Peyer's patch (tissue), 4 donors: ENCODE results near the gene TNFSF15. TPM values are rescaled to one million over a fixed set of nuclear protein-coding genes. Genes with fewer than 3 reads are reported as not detected.

Source experiments
- DNase-seq, 3 donors: peaks; one replicate each; pipeline ENCODE4 v3.0.0-alpha.2; 2017 to 2019
- H3K27ac ChIP-seq, 4 donors: fragments of 200-600 bp; sonication (generic); one replicate each; pipeline ENCODE4 v1.5.1; 2016 to 2019
- H3K27me3 ChIP-seq, 2 donors: fragments of 200-600 bp; sonication (generic); one replicate each; pipeline ENCODE4 v1.5.1; 2019
- H3K36me3 ChIP-seq, 3 donors: fragments of 200-600 bp; sonication (generic); one replicate each; pipeline ENCODE4 v1.5.1; 2016 to 2019
- H3K4me1 ChIP-seq, 4 donors: fragments of 200-600 bp; sonication (generic); one replicate each; pipeline ENCODE4 v1.5.1; 2016 to 2019
- H3K4me3 ChIP-seq, 4 donors: fragments of 200-600 bp; sonication (generic); 1 replicate in 3 of 4; 2 replicates in 1 of 4; pipeline ENCODE4 v1.5.1; 2016 to 2019; ENCODE audit warnings: mild to moderate bottlenecking in 1 of 4
- H3K9me3 ChIP-seq, 4 donors: fragments of 200-600 bp; sonication (generic); one replicate each; pipeline ENCODE4 v1.5.1; 2016 to 2019; ENCODE audit warnings: mild to moderate bottlenecking in 1 of 4
- POLR2A ChIP-seq, 2 donors: fragments of 450-650 bp; IDR thresholded peaks; one replicate each; pipeline ENCODE4 v1.5.1; 2017; ENCODE audit warnings: antibody characterized with exemption in 2 of 2, mild to moderate bottlenecking in 2 of 2, moderate library complexity in 2 of 2
- total RNA-seq, 4 donors: library from RNA; depleted of rRNA; stranded (reverse); fragments of >200 nt; gene quantifications; one replicate each; pipeline ENCODE4 v1.1.0, GENCODE V29; 2016
- TF ChIP-seq, protein P1 (sequence below), 6 experiments: fragments of 450-650 bp in 4 of 6; fragments of 200-600 bp in 2 of 6; sonication (generic) in 1 of 6; IDR thresholded peaks; one replicate each; pipeline ENCODE4 v1.5.1; 2017 to 2019; ENCODE audit warnings: antibody characterized with exemption in 6 of 6, mild to moderate bottlenecking in 3 of 6, moderate library complexity in 1 of 6

The TNFSF15 gene
- total RNA-seq, 4 donors from 2014 or later: 0.83 to 2.3 (median 1.6) TPM

DNA sequence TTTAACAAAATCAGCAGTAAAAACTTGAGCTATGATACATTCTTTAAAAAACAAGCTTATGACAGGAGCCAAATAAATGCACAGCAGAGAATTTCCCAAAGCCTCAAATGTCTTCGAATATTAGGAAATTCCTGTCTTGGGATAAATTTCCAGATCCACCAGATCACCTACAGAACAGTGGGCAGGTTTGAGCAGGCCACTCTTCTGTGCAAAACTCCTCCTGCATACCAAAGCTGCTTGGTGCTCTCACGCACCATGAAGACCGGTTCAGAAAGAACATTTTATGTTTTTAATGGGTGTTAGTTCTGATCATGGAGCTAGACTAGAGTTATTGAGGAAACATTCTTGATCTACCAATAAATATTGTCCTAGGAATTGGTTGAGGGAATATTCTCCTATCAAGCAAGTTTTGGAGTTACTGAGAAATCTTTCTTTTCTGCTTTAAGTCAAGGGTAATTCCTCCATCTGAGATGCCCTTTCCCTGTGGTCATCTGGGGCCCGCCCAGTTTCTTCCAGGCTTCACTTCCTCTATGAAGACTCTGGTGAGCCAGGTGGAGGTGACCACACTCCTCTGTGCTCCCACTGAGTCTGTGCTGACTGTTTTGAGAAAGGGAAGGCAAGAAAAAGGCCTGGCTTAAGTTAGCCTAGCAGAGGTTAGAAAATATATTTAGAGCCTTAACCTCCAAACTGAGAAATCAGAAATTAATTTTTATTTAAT, 17.9 kb downstream of the TNFSF15 start:
- no peaks in the 10 kb centered on the region for H3K27me3 ChIP-seq
- no peak for TF ChIP-seq POLR2A (IDR thresholded peaks at IDR 0.05)
- TF ChIP-seq, protein P1, sequence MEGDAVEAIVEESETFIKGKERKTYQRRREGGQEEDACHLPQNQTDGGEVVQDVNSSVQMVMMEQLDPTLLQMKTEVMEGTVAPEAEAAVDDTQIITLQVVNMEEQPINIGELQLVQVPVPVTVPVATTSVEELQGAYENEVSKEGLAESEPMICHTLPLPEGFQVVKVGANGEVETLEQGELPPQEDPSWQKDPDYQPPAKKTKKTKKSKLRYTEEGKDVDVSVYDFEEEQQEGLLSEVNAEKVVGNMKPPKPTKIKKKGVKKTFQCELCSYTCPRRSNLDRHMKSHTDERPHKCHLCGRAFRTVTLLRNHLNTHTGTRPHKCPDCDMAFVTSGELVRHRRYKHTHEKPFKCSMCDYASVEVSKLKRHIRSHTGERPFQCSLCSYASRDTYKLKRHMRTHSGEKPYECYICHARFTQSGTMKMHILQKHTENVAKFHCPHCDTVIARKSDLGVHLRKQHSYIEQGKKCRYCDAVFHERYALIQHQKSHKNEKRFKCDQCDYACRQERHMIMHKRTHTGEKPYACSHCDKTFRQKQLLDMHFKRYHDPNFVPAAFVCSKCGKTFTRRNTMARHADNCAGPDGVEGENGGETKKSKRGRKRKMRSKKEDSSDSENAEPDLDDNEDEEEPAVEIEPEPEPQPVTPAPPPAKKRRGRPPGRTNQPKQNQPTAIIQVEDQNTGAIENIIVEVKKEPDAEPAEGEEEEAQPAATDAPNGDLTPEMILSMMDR (IDR thresholded peaks at IDR 0.05): no peak
- DNase-seq: no peak
- no peak overlapping the region for H3K4me3 ChIP-seq
- no peaks in the 10 kb centered on the region for H3K36me3 ChIP-seq
- no peak overlapping the region for H3K27ac ChIP-seq
- no peaks in the 10 kb centered on the region for H3K4me1 ChIP-seq
- H3K9me3 ChIP-seq: no peaks in the 10 kb centered on the region

DNA sequence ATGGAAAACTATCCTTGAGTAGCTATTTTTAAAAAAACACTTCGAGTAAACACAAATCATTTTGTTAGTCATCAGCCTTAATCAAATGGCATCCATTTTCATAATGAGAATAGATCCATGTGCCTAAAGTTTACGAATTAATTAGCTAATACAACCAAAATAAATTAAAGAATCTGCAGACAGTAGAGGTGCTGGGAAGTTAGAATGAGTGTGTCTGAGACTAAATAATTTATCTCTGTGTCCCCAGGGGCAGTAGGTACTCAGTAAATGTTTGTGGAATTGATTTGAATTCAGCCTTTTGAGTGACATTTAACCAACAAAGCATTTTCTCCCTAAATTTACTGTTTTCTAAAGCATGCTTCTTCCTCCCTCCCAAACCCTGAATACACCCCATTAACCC, 18.6 kb downstream of the TNFSF15 start:
- no peaks in the 10 kb centered on the region for H3K9me3 ChIP-seq
- no peak for DNase-seq
- no peak overlapping the region for H3K27ac ChIP-seq
- no peaks in the 10 kb centered on the region for H3K36me3 ChIP-seq
- no peak for TF ChIP-seq POLR2A (IDR thresholded peaks at IDR 0.05)
- TF ChIP-seq, protein P1 (IDR thresholded peaks at IDR 0.05): no peak
- H3K4me1 ChIP-seq: no peaks in the 10 kb centered on the region
- H3K27me3 ChIP-seq: no peaks in the 10 kb centered on the region
- no peak overlapping the region for H3K4me3 ChIP-seq

DNA sequence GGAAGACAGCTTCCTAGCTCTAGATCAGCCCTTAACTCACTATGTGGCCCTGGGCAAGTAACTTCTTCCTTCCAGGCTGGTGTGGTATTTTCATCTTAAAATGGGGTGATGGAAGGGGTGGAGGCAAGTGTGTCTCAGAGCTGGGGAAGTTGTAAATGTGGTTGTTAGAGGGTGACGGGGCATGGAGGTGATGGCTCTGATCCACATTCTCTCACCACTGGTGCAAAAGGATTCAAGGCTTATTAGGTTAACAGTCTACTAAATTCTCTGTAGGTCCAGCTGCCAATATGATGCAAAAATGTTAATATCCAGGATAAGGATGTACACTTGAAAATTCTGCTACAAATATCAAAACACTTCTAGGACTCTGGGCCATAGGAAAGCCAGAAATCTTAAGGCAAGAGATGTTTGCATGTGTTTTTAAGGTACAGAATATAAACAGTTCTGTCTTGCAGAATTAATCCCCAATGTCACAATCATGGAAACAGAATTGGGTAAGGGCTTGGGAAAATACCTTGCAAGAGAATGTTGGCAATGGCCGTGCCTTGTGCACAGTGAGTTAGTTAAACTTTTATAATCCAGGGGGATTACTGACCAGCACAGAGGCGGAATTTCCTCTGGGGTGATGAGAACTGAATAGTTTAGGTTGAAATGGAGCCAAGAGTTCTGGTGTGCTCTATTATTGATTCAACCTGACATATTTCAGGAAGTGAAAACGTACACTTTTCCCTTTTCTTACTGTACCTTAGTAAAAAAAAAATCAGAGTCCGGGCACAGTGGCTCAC, 19.8 kb downstream of the TNFSF15 start:
- H3K36me3 ChIP-seq: no peaks in the 10 kb centered on the region
- DNase-seq: no peak
- H3K4me3 ChIP-seq: no peak overlapping the region
- no peaks in the 10 kb centered on the region for H3K9me3 ChIP-seq
- H3K27me3 ChIP-seq: no peaks in the 10 kb centered on the region
- H3K4me1 ChIP-seq: no peaks in the 10 kb centered on the region
- TF ChIP-seq, protein P1 (IDR thresholded peaks at IDR 0.05): no peak
- TF ChIP-seq POLR2A (IDR thresholded peaks at IDR 0.05): no peak
- H3K27ac ChIP-seq: no peak overlapping the region

DNA sequence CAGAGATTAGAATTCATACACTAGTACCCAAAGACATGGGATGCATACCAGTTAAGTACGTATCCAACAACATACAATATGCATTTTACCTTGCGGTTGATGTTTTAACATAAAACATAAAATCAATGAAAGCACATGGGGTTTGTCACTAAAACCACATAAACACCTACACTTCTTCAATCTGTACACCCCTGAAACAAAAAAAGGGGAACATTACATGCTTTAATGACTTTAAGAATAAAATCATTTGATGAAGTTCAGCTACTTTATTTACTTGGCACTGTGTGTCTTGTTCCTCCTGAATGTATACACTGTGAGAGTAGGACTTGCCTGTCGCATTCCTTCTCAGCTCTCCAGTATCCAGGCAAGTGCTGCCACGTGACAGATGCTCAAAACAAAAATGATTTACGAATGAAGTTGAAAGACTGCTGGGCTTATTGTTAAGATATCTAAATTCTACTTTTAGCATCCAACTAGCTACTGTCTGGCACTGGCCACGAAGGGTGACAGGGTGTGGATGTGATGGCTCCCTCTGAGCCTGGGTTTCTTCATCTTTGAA, 21.0 kb downstream of the TNFSF15 start:
- Histone ChIP-seq H3K4me1 (no peaks in the 10 kb centered on the region), H3K36me3 (no peaks in the 10 kb centered on the region), H3K27ac (no peak overlapping the region), H3K9me3 (no peaks in the 10 kb centered on the region), H3K4me3 (no peak overlapping the region), H3K27me3 (no peaks in the 10 kb centered on the region)
- DNase-seq: no peak
- TF ChIP-seq, protein P1 (IDR thresholded peaks at IDR 0.05): no peak
- no peak for TF ChIP-seq POLR2A (IDR thresholded peaks at IDR 0.05)

DNA sequence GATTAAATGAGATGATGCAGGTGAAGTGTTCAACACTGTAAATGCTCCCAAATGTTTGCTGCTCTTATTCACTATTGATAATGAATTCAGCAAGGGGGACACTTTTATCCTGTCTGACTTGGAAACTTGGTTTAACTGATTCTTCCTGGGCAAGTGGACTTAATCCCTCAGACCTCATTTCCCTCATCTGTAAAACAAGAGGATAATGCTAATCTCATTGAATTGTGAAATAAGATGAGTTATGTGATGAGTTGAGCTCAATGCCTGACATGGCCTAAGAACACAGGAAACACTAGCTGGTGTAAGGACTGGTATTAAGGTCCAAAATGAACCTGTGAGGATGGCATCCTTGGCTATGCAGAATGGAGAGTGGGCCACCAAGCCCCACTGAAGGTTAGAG, 23.3 kb downstream of the TNFSF15 start:
- peaks cover 0 to 9% (median under 1%) of the 10 kb centered on the region in 4 donors for H3K4me1 ChIP-seq
- TF ChIP-seq, protein P1 (IDR thresholded peaks at IDR 0.05): no peak
- no peak for TF ChIP-seq POLR2A (IDR thresholded peaks at IDR 0.05)
- DNase-seq: no peak
- no peak overlapping the region for H3K4me3 ChIP-seq
- H3K27me3 ChIP-seq: no peaks in the 10 kb centered on the region
- H3K9me3 ChIP-seq: no peaks in the 10 kb centered on the region
- no peaks in the 10 kb centered on the region for H3K36me3 ChIP-seq
- H3K27ac ChIP-seq: no peak overlapping the region
